B cell (primary cell): ENCODE measurements around the gene SRCAP.

Source experiments
- EZH2 ChIP-seq: IDR thresholded peaks from 2 replicates; pipeline ENCODE4 v1.6.1; 2012; ENCODE audit warnings: borderline replicate concordance, low read depth, mild to moderate bottlenecking, moderate library complexity, low read length; ENCODE audit not compliant: insufficient read depth, poor library complexity, severe bottlenecking
- TF ChIP-seq, protein P1 (sequence below): fragments of 200-600 bp; IDR thresholded peaks from one replicate; pipeline ENCODE4 v1.8.0; 2022; ENCODE audit warnings: antibody characterized with exemption, mild to moderate bottlenecking

DNA sequence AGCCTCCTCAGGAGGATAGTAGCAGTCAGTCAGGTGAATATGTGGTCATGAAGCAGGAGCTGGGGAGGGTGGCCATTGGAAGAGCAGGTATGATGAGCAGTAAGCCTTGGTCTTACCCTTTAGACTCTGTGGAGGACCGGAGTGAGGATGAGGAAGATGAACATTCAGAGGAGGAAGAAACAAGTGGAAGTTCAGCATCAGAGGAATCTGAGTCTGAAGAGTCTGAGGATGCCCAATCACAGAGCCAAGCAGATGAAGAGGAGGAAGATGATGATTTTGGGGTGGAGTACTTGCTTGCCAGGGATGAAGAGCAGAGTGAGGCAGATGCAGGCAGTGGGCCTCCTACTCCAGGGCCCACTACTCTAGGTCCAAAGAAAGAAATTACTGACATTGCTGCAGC is 12.7 kb downstream of the SRCAP start:
- TF ChIP-seq, protein P1, sequence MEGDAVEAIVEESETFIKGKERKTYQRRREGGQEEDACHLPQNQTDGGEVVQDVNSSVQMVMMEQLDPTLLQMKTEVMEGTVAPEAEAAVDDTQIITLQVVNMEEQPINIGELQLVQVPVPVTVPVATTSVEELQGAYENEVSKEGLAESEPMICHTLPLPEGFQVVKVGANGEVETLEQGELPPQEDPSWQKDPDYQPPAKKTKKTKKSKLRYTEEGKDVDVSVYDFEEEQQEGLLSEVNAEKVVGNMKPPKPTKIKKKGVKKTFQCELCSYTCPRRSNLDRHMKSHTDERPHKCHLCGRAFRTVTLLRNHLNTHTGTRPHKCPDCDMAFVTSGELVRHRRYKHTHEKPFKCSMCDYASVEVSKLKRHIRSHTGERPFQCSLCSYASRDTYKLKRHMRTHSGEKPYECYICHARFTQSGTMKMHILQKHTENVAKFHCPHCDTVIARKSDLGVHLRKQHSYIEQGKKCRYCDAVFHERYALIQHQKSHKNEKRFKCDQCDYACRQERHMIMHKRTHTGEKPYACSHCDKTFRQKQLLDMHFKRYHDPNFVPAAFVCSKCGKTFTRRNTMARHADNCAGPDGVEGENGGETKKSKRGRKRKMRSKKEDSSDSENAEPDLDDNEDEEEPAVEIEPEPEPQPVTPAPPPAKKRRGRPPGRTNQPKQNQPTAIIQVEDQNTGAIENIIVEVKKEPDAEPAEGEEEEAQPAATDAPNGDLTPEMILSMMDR, result no peak
- no peak for TF ChIP-seq EZH2
